Common myeloid progenitor, CD34-positive (primary cell): ENCODE measurements around the gene NTM.

ENCODE experiments used
- CTCF ChIA-PET: fragments of 350-600 bp; sonication (Branson Sonifier 250); formaldehyde crosslinking; loops from one replicate; lab custom pipeline; 2021; ENCODE audit warnings: antibody characterized with exemption; lab: Charles Lee
- POLR2A ChIA-PET: fragments of 350-600 bp; sonication (Branson Sonifier 250); formaldehyde crosslinking; loops from one replicate; lab custom pipeline; 2021; ENCODE audit warnings: antibody characterized with exemption; lab: Charles Lee
- DNase-seq, 3 donors: peaks; one replicate each; pipeline versions ENCODE4 v3.0.0 to v3.0.0-alpha.2; 2013
- H3K27ac ChIP-seq, 2 experiments: 1 replicate in 1 of 2; 2 replicates in 1 of 2; pipeline ENCODE4 v1.7.0; 2013; ENCODE audit warnings: inconsistent platforms in 2 of 2, low read length in 2 of 2, mild to moderate bottlenecking in 2 of 2, low read depth in 1 of 2, moderate library complexity in 1 of 2; ENCODE audit not compliant: severe bottlenecking in 2 of 2, insufficient read depth in 1 of 2, poor library complexity in 1 of 2
- H3K27me3 ChIP-seq, 5 experiments: replicated peaks in 2 of 5; 1 replicate in 3 of 5; 2 replicates in 2 of 5; pipeline versions ENCODE4 v1.6.1 to v1.7.0; 2013; ENCODE audit warnings: low read length in 4 of 5, mild to moderate bottlenecking in 2 of 5, moderate library complexity in 2 of 5, inconsistent platforms in 1 of 5; ENCODE audit not compliant: insufficient read depth in 5 of 5, control insufficient read depth in 4 of 5
- H3K36me3 ChIP-seq, 4 experiments: 1 replicate in 2 of 4; 2 replicates in 2 of 4; pipeline versions ENCODE4 v1.6.1 to v1.7.0; 2013; ENCODE audit warnings: low read length in 3 of 4, control low read depth in 1 of 4, mild to moderate bottlenecking in 1 of 4; ENCODE audit not compliant: control insufficient read depth in 4 of 4, insufficient read depth in 4 of 4
- H3K4me1 ChIP-seq, 4 experiments: 1 replicate in 3 of 4; 2 replicates in 1 of 4; pipeline versions ENCODE4 v1.6.1 to v1.7.1; 2013; ENCODE audit warnings: low read length in 3 of 4, mild to moderate bottlenecking in 3 of 4, control low read depth in 1 of 4, inconsistent platforms in 1 of 4, moderate library complexity in 1 of 4; ENCODE audit not compliant: control insufficient read depth in 4 of 4, insufficient read depth in 4 of 4; ENCODE audit errors: control extremely low read depth in 1 of 4
- H3K4me3 ChIP-seq, 7 experiments: 1 replicate in 4 of 7; 2 replicates in 3 of 7; pipeline versions ENCODE4 v1.5.1 to v1.7.0; 2013; ENCODE audit warnings: mild to moderate bottlenecking in 7 of 7, low read length in 6 of 7, moderate library complexity in 6 of 7, inconsistent platforms in 2 of 7, low read depth in 2 of 7, control low read depth in 1 of 7; ENCODE audit not compliant: insufficient read depth in 4 of 7, control insufficient read depth in 1 of 7; ENCODE audit errors: extremely low read depth in 1 of 7
- H3K9me3 ChIP-seq, 5 experiments: 1 replicate in 4 of 5; 2 replicates in 1 of 5; pipeline versions ENCODE4 v1.6.1 to v1.7.1; 2013; ENCODE audit warnings: low read length in 4 of 5, mild to moderate bottlenecking in 2 of 5, inconsistent platforms in 1 of 5, low read depth in 1 of 5, moderate library complexity in 1 of 5; ENCODE audit not compliant: control insufficient read depth in 4 of 5, insufficient read depth in 2 of 5; ENCODE audit errors: control extremely low read depth in 1 of 5
- WGBS: methylation state at CpG from one replicate; pipeline ENCODE4 v1.1.5; 2013; ENCODE audit not compliant: insufficient coverage; 5-methylcytosine and 5-hydroxymethylcytosine counted together

NTM gene

DNA sequence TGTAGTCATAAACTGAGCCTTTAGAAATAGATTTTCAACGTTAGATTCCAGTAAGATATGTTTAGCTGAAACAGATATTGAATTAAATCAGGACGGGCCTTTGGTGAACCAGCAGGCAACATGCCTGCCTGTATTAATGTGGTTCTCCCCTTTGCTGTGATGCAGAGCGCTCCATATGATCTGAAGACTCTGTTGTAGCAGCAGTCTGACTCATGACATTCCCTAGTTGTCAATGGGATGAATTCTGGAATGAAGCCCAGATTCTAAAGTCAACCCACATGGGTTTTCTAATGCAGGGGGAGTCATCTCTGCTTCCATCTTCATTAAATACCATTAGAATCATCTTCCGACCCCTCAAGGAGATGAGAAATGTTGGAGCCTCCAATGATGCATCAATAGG is 864.5 kb downstream of the NTM start:
- Histone ChIP-seq H3K27ac (no peak overlapping the region), H3K4me1 (no peaks in the 10 kb centered on the region), H3K27me3 (no peaks in the 10 kb centered on the region), H3K36me3 (no peaks in the 10 kb centered on the region), H3K4me3 (no peak overlapping the region), H3K9me3 (no peaks in the 10 kb centered on the region)
- 100% methylated on average over 3 of the region's 4 CpGs for WGBS
- POLR2A ChIA-PET, result no interaction called here
- no peak for DNase-seq
- CTCF ChIA-PET, result no interaction called here

DNA sequence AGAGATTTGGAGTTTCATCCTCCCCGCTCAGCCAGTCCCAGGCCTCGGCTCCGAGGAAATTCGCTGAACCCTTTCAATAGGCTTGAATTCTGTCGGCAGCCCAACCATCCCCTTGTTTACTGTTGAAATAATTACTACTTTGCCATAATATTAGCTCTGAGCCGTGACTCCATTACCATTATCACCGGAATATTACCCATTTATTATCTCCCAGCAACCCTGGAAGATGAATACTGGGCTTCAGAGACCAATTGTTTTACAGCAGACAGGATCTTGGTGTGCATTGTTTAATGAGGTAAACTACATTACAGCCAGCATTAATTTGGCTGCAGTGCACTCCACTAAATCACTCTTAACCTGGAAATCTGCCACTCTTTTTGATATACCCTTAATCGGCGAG is 867.4 kb downstream of the NTM start:
- Histone ChIP-seq H3K27me3 (no peaks in the 10 kb centered on the region), H3K4me1 (no peaks in the 10 kb centered on the region), H3K36me3 (no peaks in the 10 kb centered on the region), H3K27ac (no peak overlapping the region), H3K4me3 (no peak overlapping the region), H3K9me3 (no peaks in the 10 kb centered on the region)
- CTCF ChIA-PET, result no interaction called here
- DNase-seq, result no peak
- POLR2A ChIA-PET, result no interaction called here
- 97% methylated on average over 7 of the region's 9 CpGs for WGBS

GRCh38 chr11:132238331-132238866 is 868.0 kb downstream of the NTM start:
- ChIA-PET POLR2A (no interaction called here), CTCF (no interaction called here)

GRCh38 chr11:132240374-132240773 is 870.0 kb downstream of the NTM start:
- Histone ChIP-seq H3K4me3 (no peak overlapping the region), H3K27ac (no peak overlapping the region), H3K4me1 (no peaks in the 10 kb centered on the region), H3K27me3 (no peaks in the 10 kb centered on the region), H3K36me3 (no peaks in the 10 kb centered on the region), H3K9me3 (no peaks in the 10 kb centered on the region)
- no peak for DNase-seq
- ChIA-PET CTCF (no interaction called here), POLR2A (no interaction called here)
- WGBS, result 85% methylated on average over 5 of the region's 5 CpGs

More at GRCh38 chr11:132238331-132238866, 868.0 kb downstream of the NTM start:
- Histone ChIP-seq H3K27me3 (no peaks in the 10 kb centered on the region), H3K4me3 (no peak overlapping the region), H3K27ac (no peak overlapping the region), H3K9me3 (no peaks in the 10 kb centered on the region), H3K4me1 (no peaks in the 10 kb centered on the region), H3K36me3 (no peaks in the 10 kb centered on the region)
- DNase-seq, result no peak
- 88% methylated on average over 7 of the region's 7 CpGs for WGBS

DNA sequence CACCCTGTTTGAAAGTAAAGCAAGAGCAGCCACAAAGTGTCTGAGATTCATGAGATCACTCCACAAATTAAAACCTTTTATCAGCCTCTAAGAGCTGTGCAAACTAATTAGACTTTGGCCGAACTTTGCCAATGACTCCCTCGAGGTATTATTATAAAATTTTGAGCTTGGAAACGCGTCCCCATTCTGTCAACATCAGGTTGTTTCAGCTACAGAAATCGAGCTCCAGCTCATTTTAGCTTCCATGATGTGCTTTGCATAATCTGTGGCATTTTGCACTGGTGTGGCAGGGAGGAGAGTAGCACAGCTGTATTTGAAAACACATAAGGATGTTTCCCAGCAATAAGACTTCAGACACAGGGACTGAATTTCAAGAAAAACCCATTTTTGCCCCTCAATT is 872.2 kb downstream of the NTM start:
- POLR2A ChIA-PET, result no interaction called here
- WGBS, result 88% methylated on average over 5 of the region's 5 CpGs

DNA sequence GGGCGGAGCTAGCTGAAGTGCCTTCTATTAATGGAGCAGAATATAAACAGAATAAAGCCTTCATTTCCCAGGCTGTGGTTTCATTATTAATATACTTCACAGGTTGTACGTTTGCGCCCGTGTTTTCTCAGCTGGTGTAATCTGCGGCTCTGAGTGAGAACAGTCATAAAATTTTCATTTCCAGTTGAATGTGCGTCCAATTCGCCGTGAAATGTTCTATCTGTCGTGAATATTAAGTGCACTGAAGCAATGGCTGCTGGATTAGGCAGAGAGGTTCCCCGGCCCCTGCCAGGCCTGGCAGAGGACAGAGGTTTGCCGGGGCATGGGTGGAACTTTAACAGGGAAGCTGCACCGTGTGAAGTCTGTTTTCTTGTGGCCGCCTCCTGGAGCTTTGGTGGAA is 874.4 kb downstream of the NTM start:
- Histone ChIP-seq H3K27ac (no peak overlapping the region), H3K9me3 (no peaks in the 10 kb centered on the region), H3K36me3 (no peaks in the 10 kb centered on the region), H3K4me1 (no peaks in the 10 kb centered on the region), H3K4me3 (no peak overlapping the region), H3K27me3 (no peaks in the 10 kb centered on the region)
- no peak for DNase-seq
- POLR2A ChIA-PET, result no interaction called here
- 96% methylated on average over 13 of the region's 13 CpGs for WGBS
- CTCF ChIA-PET, result no interaction called here

More for the DNA sequence above, 872.2 kb downstream of the NTM start:
- H3K4me1 ChIP-seq, result no peaks in the 10 kb centered on the region
- H3K27ac ChIP-seq, result no peak overlapping the region
- H3K36me3 ChIP-seq, result no peaks in the 10 kb centered on the region
- CTCF ChIA-PET, result no interaction called here
- H3K27me3 ChIP-seq, result no peaks in the 10 kb centered on the region
- H3K4me3 ChIP-seq, result no peak overlapping the region
- DNase-seq, result no peak
- H3K9me3 ChIP-seq, result no peaks in the 10 kb centered on the region

GRCh38 chr11:132245403-132246385 is 875.3 kb downstream of the NTM start:
- DNase-seq, result no peak
- CTCF ChIA-PET, result no interaction called here
- Histone ChIP-seq H3K27me3 (no peaks in the 10 kb centered on the region), H3K27ac (no peak overlapping the region), H3K36me3 (no peaks in the 10 kb centered on the region), H3K4me3 (no peak overlapping the region), H3K4me1 (no peaks in the 10 kb centered on the region), H3K9me3 (no peaks in the 10 kb centered on the region)
- POLR2A ChIA-PET, result no interaction called here
- WGBS, result 91% methylated on average over 31 of the region's 33 CpGs
